HCT116 (cell line): ENCODE results near the gene CPEB3.

Experiments used
- EZH2 ChIP-seq: fragments of 200-600 bp; sonication (generic); IDR thresholded peaks from 2 replicates; pipeline ENCODE4 v1.6.1; 2017; ENCODE audit warnings: antibody characterized with exemption, mixed run types
- POLR2A ChIP-seq: IDR thresholded peaks from 2 replicates; pipeline ENCODE4 v1.7.0; 2011; ENCODE audit warnings: borderline replicate concordance; ENCODE audit not compliant: insufficient read depth, insufficient read length; ENCODE audit errors: extremely low read depth
- POLR2AphosphoS5 ChIP-seq: IDR thresholded peaks from 2 replicates; pipeline ENCODE4 v1.6.1; 2011; ENCODE audit warnings: mild to moderate bottlenecking, low read depth, low read length, moderate library complexity
- RAD21 ChIP-seq: IDR thresholded peaks from 2 replicates; pipeline ENCODE4 v1.6.1; 2012; ENCODE audit warnings: low read depth, mild to moderate bottlenecking
- SP1 ChIP-seq: IDR thresholded peaks from 2 replicates; pipeline ENCODE4 v1.6.1; 2012; ENCODE audit warnings: low read depth
- TCF7L2 ChIP-seq: IDR thresholded peaks from 2 replicates; pipeline ENCODE4 v1.7.0; 2011; ENCODE audit warnings: borderline replicate concordance, inconsistent platforms; ENCODE audit not compliant: insufficient read depth, insufficient read length; ENCODE audit errors: extremely low read depth
- TF ChIP-seq, protein P1 (sequence below), 3 experiments: fragments of 200-600 bp in 1 of 3; sonication (generic) in 1 of 3; IDR thresholded peaks in 2 of 3; conservative IDR thresholded peaks in 1 of 3; 2 replicates each; pipeline ENCODE4 v1.5.1; 2012 to 2017; ENCODE audit warnings: low read depth in 2 of 3, low read length in 2 of 3, antibody characterized with exemption in 1 of 3, borderline replicate concordance in 1 of 3, control low read depth in 1 of 3, mild to moderate bottlenecking in 1 of 3, mixed read lengths in 1 of 3, mixed run types in 1 of 3, moderate library complexity in 1 of 3; ENCODE audit not compliant: insufficient read depth in 1 of 3
- TF ChIP-seq, protein P2 (sequence below): IDR thresholded peaks from 2 replicates; pipeline ENCODE4 v1.6.1; 2012; ENCODE audit warnings: low read depth

DNA sequence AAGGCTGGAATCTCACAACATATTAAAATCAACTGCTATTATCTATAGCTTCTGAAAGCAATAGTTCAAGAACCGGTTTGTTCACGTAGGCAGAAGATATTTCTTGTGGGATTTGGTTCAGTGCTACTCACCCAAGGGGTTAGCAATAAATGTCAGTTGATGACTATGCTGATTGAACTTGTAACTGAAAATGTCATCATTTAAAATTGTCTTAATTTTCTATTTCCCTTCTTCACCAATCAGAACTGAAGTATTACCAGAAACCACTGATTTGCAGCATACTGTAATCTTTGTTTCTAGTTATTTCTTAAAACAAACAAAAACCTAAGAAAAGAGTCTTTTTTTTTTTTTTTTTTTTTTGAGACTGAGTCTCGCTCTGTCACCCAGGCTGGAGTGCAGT is 46.1 kb downstream of the CPEB3 start:
- TF ChIP-seq, protein P1, sequence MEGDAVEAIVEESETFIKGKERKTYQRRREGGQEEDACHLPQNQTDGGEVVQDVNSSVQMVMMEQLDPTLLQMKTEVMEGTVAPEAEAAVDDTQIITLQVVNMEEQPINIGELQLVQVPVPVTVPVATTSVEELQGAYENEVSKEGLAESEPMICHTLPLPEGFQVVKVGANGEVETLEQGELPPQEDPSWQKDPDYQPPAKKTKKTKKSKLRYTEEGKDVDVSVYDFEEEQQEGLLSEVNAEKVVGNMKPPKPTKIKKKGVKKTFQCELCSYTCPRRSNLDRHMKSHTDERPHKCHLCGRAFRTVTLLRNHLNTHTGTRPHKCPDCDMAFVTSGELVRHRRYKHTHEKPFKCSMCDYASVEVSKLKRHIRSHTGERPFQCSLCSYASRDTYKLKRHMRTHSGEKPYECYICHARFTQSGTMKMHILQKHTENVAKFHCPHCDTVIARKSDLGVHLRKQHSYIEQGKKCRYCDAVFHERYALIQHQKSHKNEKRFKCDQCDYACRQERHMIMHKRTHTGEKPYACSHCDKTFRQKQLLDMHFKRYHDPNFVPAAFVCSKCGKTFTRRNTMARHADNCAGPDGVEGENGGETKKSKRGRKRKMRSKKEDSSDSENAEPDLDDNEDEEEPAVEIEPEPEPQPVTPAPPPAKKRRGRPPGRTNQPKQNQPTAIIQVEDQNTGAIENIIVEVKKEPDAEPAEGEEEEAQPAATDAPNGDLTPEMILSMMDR (IDR thresholded peaks at IDR 0.05 in 2 of 3, conservative IDR thresholded peaks at IDR 0.05 in 1 of 3; ENCODE audit: borderline replicate concordance in 1 of 3, insufficient read depth in 1 of 3, low read depth in 2 of 3, low read length in 2 of 3) = no peak
- TF ChIP-seq EZH2 (no peak), POLR2A (no peak), SP1 (no peak), POLR2AphosphoS5 (no peak), TCF7L2 (no peak), RAD21 (no peak)
- TF ChIP-seq, protein P2, sequence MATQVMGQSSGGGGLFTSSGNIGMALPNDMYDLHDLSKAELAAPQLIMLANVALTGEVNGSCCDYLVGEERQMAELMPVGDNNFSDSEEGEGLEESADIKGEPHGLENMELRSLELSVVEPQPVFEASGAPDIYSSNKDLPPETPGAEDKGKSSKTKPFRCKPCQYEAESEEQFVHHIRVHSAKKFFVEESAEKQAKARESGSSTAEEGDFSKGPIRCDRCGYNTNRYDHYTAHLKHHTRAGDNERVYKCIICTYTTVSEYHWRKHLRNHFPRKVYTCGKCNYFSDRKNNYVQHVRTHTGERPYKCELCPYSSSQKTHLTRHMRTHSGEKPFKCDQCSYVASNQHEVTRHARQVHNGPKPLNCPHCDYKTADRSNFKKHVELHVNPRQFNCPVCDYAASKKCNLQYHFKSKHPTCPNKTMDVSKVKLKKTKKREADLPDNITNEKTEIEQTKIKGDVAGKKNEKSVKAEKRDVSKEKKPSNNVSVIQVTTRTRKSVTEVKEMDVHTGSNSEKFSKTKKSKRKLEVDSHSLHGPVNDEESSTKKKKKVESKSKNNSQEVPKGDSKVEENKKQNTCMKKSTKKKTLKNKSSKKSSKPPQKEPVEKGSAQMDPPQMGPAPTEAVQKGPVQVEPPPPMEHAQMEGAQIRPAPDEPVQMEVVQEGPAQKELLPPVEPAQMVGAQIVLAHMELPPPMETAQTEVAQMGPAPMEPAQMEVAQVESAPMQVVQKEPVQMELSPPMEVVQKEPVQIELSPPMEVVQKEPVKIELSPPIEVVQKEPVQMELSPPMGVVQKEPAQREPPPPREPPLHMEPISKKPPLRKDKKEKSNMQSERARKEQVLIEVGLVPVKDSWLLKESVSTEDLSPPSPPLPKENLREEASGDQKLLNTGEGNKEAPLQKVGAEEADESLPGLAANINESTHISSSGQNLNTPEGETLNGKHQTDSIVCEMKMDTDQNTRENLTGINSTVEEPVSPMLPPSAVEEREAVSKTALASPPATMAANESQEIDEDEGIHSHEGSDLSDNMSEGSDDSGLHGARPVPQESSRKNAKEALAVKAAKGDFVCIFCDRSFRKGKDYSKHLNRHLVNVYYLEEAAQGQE = no peak
